Heart left ventricle (tissue), 13 donors: ENCODE measurements around the gene CDK5RAP3.

Source experiments
- POLR2A ChIP-seq, 2 donors: fragments of 450-650 bp; IDR thresholded peaks; one replicate each; pipeline ENCODE4 v1.6.1; 2017; ENCODE audit warnings: antibody characterized with exemption in 2 of 2, mild to moderate bottlenecking in 2 of 2, moderate library complexity in 2 of 2
- TF ChIP-seq, protein P1 (sequence below), 12 donors: fragments of 200-600 bp; sonication (generic) in 4 of 12; IDR thresholded peaks; one replicate each; pipeline versions ENCODE4 v1.5.0 to v1.8.0; 2018 to 2022; ENCODE audit warnings: antibody characterized with exemption in 12 of 12, mild to moderate bottlenecking in 5 of 12
- donor health status: ischemic (EF 13 %, LVEDD 7.1; RV severe dilation, severe dysfunction).
- donor health status: DM: no; HTN: yes; CAD: no.
- donor health status: DM: no; HTN: no; CAD: no.
- donor health status: ischemic (EF 25% LVEDD 6.9; RV normal size, moderate dysfunction).
- donor health status: ischemic (EF 25% LVEDD 5.7; RV mildly dilated, moderate dysfunction).
- donor health status: ischemic (EF 35%, LVEDD 5.7; RV mildly dilated, moderate dysfunction).
- donor health status: nonischemic (EF 11% LVEDD 7.7; RV severe dilation, severe dysfunction).
- donor health status: DM: yes; HTN: yes; CAD: no.
- donor health status: PGD.
- donor health status: ischemic (EF 29% LVEDD 5.4; RV normal size, mild dysfunction).
- donor health status: nonischemic (EF 23%, LVEDD 6.1; RV moderate dilation, normal function).

DNA sequence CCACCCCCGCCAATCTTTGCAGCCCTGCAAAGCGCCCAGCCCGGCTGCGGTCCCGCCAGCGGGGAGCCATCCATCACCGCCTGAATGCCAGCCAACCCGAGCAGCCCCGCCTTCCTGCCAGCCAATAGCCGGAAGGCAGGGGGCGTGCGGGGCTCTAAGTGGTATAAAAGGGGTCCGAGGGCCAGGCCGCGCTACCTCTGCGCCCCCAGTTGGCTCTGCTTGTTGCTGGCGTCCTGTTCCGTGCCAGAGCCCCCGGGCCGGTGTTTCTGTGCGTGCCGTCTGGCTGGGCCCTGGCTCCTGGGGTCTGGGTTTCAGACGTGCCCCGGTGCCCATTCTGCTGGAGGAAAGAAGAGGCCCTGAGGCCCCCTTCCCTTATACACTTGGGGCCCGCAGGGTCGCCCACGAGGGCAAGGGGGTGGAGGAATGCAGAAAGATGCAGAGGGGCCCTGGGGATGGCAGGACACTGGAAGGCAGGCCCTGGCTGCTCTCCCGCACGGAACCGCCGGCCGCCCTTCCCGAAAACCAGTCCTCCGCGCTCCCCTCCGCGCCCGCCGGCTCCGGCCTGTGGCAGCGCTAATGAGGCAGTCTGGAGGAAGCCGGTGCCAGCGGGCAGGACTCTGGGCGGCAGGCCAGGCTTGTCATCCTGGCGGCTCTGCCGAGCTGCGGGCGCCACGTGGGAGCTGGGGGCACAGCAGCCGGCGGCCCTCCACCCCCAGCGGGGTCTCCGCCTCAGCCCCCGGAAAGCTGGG, 52.7 kb downstream of the CDK5RAP3 start:
- TF ChIP-seq POLR2A (IDR thresholded peaks at IDR 0.05) = no peak
- TF ChIP-seq, protein P1, sequence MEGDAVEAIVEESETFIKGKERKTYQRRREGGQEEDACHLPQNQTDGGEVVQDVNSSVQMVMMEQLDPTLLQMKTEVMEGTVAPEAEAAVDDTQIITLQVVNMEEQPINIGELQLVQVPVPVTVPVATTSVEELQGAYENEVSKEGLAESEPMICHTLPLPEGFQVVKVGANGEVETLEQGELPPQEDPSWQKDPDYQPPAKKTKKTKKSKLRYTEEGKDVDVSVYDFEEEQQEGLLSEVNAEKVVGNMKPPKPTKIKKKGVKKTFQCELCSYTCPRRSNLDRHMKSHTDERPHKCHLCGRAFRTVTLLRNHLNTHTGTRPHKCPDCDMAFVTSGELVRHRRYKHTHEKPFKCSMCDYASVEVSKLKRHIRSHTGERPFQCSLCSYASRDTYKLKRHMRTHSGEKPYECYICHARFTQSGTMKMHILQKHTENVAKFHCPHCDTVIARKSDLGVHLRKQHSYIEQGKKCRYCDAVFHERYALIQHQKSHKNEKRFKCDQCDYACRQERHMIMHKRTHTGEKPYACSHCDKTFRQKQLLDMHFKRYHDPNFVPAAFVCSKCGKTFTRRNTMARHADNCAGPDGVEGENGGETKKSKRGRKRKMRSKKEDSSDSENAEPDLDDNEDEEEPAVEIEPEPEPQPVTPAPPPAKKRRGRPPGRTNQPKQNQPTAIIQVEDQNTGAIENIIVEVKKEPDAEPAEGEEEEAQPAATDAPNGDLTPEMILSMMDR (IDR thresholded peaks at IDR 0.05) = peak in 9 of 12 donors; percentile 9 to 37 (median 26)
